ENCODE results near the gene ANGEL2. TPM values are rescaled to one million over a fixed set of nuclear protein-coding genes. Genes with fewer than 3 reads are reported as not detected.

Gene ANGEL2
- total and polyA plus RNA-seq, 2 of the 13 experiments (the other 11 are each of a cell fraction or from before 2014, with no cell fraction given) = 12.3 to 25.4 TPM

GRCh38 chr1:213051127-213051880 lies 35.6 kb upstream of the ANGEL2 start, which contains the start of gene RPS6KC1 (continued):
- TF ChIP-seq PLSCR1 (CRISPR knock-in tag; IDR thresholded peaks at IDR 0.05; ENCODE audit: borderline replicate concordance) (no peak), ZNF713 (CRISPR knock-in tag; IDR thresholded peaks at IDR 0.05) (no peak), RCOR2 (CRISPR knock-in tag; IDR thresholded peaks at IDR 0.05) (no peak), ZNF569 (CRISPR knock-in tag; IDR thresholded peaks at IDR 0.05; ENCODE audit: borderline replicate concordance) (no peak; the same call in 1 of the 2 replicates), DDIT3 (CRISPR knock-in tag; IDR thresholded peaks at IDR 0.05) (no peak), ZMYM4 (CRISPR knock-in tag; IDR thresholded peaks at IDR 0.05) (peak; percentile 75; the same call in 1 of the 2 replicates), KLF15 (CRISPR knock-in tag; IDR thresholded peaks at IDR 0.05; ENCODE audit: borderline replicate concordance) (peak; percentile 71; the same call in 1 of the 2 replicates), ZNF709 (CRISPR knock-in tag; IDR thresholded peaks at IDR 0.05) (0 out of 2 replicates have a peak, but pooled peaks have one; percentile 18), CREBL2 (CRISPR knock-in tag; IDR thresholded peaks at IDR 0.05; ENCODE audit: borderline replicate concordance) (no peak), ZFX (CRISPR knock-in tag; IDR thresholded peaks at IDR 0.05; ENCODE audit: low read depth) (0 out of 2 replicates have a peak, but pooled peaks have one; percentile 14), TFE3 (CRISPR knock-in tag; IDR thresholded peaks at IDR 0.05) (no peak), RBM22 (optimal IDR thresholded peaks at IDR 0.05; ENCODE audit: low read length) (no peak), TEAD3 (CRISPR knock-in tag; optimal IDR thresholded peaks at IDR 0.05; ENCODE audit: borderline replicate concordance) (no peak), GFI1 (CRISPR knock-in tag; IDR thresholded peaks at IDR 0.05; ENCODE audit: borderline replicate concordance) (peak; percentile 76), ZBTB10 (CRISPR knock-in tag; IDR thresholded peaks at IDR 0.05; ENCODE audit: borderline replicate concordance) (no peak), SP5 (CRISPR knock-in tag; IDR thresholded peaks at IDR 0.05; ENCODE audit: borderline replicate concordance, low read depth) (0 out of 2 replicates have a peak, but pooled peaks have one; percentile 7), ZFYVE20 (CRISPR knock-in tag; IDR thresholded peaks at IDR 0.05; ENCODE audit: borderline replicate concordance, low read depth) (no peak), NCOR1 (IDR thresholded peaks at IDR 0.05; ENCODE audit: borderline replicate concordance, low read length) (no peak), ZBTB1 (CRISPR knock-in tag; IDR thresholded peaks at IDR 0.05; ENCODE audit: borderline replicate concordance) (no peak)

Measured in HepG2 (cell line).